GM19035 (cell line): ENCODE results near the gene BSND.

ENCODE experiments used
- ATAC-seq: cut with Tn5 transposase; IDR thresholded peaks from one replicate; pipeline ENCODE4 v1.9.1; 2021; ENCODE audit not compliant: unreplicated experiment

The BSND gene

DNA sequence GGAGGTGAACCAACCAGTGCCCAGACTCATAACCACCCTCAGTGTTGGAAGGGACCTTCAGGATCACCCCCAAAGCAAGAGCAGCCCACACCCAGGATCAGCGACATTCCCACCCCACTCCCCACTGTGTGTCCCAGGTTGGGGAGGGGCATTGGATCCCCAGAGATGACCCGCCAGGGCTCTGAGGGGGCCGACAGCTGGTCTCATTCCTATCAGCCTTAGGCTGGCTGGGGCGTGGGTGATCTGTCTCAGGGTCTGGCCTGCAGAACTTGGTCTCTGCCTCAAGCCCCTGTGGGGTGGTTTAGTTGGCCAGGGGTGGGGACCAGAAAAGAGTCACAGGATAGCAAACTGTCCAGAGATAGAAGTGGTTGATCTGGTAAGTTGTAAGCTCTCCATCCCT, 7.8 kb upstream of the BSND start:
- ATAC-seq, result no peak

DNA sequence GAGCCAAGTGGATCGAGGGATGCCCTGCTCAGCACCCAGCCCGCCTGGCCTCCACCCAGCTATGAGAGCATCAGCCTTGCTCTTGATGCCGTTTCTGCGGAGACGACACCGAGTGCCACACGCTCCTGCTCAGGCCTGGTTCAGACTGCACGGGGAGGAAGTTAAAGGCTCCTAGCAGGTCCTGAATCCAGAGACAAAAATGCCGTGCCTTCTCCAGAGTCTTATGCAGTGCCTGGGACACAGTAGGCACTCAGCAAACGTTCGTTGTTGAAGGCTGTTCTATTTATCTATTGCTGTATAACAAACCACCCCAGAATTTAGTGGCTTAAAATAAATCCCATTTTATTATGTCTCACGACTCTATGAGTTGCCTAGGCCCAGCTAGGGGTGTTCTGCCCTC, 6.8 kb upstream of the BSND start:
- ATAC-seq, result no peak

DNA sequence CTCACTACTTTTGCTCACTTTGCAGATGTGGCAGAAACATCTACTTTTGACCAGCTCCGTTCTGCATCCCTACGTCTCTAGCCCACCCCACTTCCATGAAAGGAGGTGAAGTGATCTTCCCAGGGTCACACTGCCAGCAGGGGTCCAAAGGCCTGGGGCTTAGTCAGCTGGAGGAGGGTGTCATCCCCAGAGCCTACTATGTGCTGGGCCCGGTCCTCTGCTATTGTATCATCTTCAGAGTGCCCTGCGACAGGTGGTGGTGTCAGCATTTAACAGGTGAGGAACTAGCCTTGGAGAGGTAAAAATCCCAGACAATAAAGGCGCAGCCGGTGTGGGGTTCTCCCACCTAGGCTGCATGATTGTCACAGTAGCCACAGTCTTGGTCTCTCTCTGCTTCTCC, 5.6 kb upstream of the BSND start:
- ATAC-seq, result no peak

DNA sequence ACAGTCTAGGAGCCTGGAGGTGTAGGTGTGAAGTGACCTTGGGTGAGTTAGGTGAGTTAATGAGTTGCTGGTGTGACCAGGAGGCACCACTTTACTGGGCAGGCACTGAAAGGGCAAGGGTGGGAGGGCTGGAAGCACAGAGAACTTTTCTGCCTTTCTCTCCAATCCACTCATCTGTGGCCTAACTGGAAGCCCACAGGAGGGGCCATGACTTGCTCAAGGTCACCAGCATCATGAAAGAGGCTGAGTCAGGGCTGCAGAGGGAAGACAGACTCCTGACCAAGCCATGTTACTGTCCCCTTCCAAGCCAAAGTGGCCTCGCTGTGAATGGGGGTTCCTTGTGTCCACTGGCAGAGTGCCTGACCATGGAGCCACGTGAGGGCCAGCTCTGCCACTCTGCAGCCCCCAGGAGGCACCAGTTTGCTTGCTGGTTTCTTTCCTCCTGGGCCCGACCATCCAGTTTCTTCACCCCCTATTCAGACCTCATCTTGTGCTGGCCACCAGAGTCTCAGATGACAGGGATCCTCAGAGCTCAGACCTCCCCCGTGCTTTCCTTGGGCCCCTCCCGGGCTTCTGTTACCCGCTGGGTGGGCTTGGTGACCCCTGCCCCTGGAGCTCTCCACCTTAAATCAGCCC, 4.3 kb upstream of the BSND start:
- no peak for ATAC-seq

GRCh38 chr1:54995013-54995760, 3.5 kb upstream of the BSND start:
- ATAC-seq, result no peak

GRCh38 chr1:54995835-54996234, 2.9 kb upstream of the BSND start:
- no peak for ATAC-seq

GRCh38 chr1:54996359-54996868, 2.3 kb upstream of the BSND start:
- ATAC-seq, result no peak

GRCh38 chr1:54996869-54997710, 1.6 kb upstream of the BSND start:
- ATAC-seq, result no peak

DNA sequence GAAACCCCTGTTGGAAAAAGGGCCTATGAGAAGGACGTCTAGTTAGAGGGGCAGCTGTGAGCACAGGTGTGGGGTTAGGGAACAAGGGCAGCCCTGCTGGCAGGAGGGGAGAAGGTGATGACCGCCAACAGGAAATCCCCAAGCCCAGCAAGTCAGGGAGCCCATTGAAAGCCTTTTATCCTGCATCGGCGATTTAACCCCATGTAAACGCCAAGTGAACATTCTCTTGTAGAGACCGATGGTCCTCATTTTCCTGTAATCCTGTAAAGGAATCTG, 1.1 kb upstream of the BSND start:
- ATAC-seq, result no peak

GRCh38 chr1:54998100-54998499, 633 bp upstream of the BSND start:
- no peak for ATAC-seq

- no peak for ATAC-seq
These were observed 1.7 kb downstream of the BSND start for GRCh38 chr1:55000110-55001085.

- ATAC-seq, result no peak
These were observed 2.6 kb downstream of the BSND start for GRCh38 chr1:55001311-55001710.

GRCh38 chr1:55002686-55003085, 4.0 kb downstream of the BSND start:
- no peak for ATAC-seq

DNA sequence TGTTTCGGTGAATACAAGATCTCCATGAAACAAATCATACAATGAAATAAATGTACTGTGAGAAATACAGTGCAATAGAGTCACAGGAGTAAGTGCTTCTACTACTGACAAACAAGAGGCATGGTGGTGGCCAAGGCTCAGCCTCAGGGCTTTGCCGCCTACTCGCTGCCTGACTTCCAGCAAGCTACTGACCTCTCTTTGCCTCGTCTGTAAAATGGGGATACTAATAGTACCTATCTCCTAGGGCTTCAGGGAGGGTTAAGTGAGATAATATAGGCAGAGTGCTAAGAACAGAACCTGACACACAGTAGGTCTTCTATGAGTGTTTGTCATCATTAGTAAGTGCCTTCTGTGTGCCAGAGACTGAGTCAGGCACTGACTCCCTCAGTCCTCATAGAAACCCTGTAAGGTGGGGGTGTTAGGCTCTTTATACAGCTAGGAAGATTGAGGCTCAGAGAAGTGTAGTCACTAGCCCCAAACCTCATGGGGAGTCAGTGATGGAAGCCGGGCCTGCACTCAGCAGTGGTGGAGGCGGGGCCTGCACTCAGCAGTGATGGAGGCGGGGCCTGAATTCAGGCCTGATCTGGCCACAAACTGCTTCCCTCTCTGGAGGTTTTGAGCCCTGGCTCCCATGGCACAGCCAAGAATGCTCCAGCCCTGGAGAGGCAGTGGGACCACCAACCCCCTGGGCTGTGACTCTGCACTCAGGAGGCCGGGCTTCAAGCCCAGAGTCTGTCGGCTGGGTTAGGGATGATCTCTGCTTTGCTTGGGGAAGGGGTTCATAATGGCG, 6.8 kb downstream of the BSND start:
- no peak for ATAC-seq

DNA sequence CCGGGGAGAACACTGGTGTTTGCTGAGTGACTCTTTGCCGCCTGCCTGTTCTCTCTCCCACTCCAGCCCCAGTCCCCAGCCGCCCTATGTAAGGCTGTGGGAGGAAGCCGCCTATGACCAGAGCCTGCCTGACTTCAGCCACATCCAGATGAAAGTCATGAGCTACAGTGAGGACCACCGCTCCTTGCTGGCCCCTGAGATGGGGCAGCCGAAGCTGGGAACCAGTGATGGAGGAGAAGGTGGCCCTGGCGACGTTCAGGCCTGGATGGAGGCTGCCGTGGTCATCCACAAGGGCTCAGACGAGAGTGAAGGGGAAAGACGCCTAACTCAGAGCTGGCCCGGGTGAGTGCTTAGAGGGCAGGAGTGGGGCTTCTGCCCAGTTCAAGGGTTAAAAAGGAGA, 8.2 kb downstream of the BSND start:
- no peak for ATAC-seq

DNA sequence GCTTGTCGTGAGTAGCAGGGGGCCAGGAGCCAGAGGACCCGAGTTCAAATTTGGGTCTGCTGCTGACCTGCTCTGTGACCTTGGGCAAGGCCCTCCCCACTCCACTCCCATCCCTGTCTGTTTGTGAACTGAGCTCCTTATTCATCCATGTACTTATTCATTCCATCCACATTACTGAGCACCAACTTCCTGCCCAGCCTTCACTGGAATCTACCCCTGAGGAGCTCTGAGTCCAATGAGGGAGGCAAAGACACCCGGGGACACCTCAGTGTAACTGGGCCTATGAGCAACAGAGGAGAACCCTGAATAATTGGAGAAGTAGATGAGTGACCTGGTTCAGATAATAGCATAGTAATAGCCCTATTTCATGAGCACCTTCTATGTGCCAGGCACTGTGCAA, 8.9 kb downstream of the BSND start:
- no peak for ATAC-seq

DNA sequence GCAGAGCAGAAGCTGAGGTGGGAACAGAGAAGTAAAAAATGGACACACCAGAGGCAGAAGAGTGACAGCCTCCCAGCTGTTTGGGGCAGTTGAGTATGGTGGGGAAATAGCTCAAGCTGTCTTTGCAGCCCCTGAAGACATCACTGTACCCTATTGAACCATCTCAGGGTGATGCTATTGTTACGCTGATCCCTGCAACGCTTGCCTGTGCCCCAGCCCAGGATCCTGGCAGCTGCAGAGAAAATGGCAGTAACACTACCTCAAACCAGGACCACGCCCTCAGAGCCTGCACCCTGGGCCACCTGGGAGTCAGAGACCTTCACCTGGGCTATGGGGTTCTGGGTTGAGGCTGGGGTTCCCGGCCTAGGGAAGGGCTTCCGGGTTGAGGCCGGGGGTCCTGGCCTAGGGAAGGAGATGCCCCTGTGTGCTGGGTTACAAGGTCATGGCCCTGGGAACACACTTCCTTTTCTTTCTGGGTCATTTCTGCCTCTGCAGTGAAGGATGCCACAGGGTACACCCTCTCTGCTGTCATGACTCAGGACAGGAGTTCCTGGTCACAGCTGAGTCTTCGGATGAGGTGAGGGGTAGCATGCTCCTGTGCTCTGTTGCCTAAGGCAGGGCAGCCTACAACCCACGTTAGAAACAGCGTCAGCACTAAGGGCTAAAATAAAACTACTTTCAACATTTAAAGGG, 11.6 kb downstream of the BSND start:
- ATAC-seq, result no peak

GRCh38 chr1:55010887-55011217, 12.1 kb downstream of the BSND start:
- no peak for ATAC-seq

DNA sequence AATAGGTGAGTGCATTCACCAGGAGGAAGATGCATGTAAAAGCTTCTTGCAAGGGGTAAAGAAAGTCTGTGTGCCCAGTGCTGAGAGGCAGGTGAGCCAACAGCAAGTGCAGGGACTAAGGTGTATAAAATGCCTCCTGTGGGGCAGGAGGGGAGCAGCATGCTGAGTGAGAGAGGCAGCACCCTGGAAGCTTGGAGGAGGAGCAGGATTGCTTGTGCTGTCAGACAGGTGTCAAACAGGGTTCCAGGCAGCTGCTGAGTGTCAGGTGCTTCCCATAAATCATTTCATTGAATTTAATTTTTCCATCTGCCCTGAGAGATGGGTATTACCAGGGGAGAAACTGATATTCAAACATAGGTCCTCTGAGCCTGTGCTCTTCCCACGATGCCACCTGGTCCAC, 13.9 kb downstream of the BSND start:
- no peak for ATAC-seq

DNA sequence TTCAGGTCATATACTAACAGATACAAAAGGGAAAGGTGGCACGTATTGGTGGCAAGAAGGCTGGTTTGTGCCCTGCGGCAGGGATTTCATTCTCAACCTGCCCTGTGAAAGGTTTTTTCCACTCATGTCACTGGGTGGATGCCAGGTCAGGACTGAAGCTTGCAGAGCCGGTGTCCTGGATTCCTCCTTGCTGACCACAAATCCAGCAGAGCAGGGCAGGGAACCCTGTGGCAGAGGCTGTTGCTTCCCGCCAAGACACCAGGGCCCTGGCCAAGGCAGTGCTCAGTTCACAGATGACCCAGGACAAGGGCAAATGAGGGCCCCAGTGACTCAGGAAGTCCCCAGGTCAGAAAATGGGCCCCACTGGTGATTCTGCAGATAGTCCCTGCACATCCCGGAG, 16.4 kb downstream of the BSND start:
- no peak for ATAC-seq
